ENCODE results near the gene ERBB2. TPM values are rescaled to one million over a fixed set of nuclear protein-coding genes. Genes with fewer than 3 reads are reported as not detected.

ERBB2 gene
- total and polyA plus RNA-seq, 2 of the 13 experiments (the other 11 are each of a cell fraction or from before 2014, with no cell fraction given) = 57.7 to 64.1 TPM

GRCh38 chr17:39754161-39754957 lies 54.5 kb downstream of the ERBB2 start (continued):
- peak; percentile 28 for TF ChIP-seq ASH2L (IDR thresholded peaks at IDR 0.05; ENCODE audit: insufficient read length, low read depth, low read length)
- TF ChIP-seq NFE2L2 (IDR thresholded peaks at IDR 0.05; ENCODE audit: low read length) = no peak
- peak; percentile 86; the same call in 1 of the 2 replicates for TF ChIP-seq ZSCAN21 (CRISPR knock-in tag; IDR thresholded peaks at IDR 0.05; ENCODE audit: borderline replicate concordance)
- TF ChIP-seq MED1 (CRISPR knock-in tag; IDR thresholded peaks at IDR 0.05) = peak; percentile 87
- TF ChIP-seq RNF2 (conservative IDR thresholded peaks at IDR 0.05; ENCODE audit: low read depth) = peak; percentile 27; the same call in 1 of the 2 replicates
- TF ChIP-seq ZNF350 (CRISPR knock-in tag; IDR thresholded peaks at IDR 0.05; ENCODE audit: borderline replicate concordance, low read depth) = no peak; the same call in 1 of the 2 replicates
- no peak for TF ChIP-seq REST (IDR thresholded peaks at IDR 0.05; ENCODE audit: borderline replicate concordance in 1 of 2, low read depth in 1 of 2, low read length in 2 of 2)
- TF ChIP-seq, protein P1, sequence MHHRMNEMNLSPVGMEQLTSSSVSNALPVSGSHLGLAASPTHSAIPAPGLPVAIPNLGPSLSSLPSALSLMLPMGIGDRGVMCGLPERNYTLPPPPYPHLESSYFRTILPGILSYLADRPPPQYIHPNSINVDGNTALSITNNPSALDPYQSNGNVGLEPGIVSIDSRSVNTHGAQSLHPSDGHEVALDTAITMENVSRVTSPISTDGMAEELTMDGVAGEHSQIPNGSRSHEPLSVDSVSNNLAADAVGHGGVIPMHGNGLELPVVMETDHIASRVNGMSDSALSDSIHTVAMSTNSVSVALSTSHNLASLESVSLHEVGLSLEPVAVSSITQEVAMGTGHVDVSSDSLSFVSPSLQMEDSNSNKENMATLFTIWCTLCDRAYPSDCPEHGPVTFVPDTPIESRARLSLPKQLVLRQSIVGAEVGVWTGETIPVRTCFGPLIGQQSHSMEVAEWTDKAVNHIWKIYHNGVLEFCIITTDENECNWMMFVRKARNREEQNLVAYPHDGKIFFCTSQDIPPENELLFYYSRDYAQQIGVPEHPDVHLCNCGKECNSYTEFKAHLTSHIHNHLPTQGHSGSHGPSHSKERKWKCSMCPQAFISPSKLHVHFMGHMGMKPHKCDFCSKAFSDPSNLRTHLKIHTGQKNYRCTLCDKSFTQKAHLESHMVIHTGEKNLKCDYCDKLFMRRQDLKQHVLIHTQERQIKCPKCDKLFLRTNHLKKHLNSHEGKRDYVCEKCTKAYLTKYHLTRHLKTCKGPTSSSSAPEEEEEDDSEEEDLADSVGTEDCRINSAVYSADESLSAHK (CRISPR knock-in tag; IDR thresholded peaks at IDR 0.05; ENCODE audit: borderline replicate concordance) = peak; percentile 67; the same call in 1 of the 2 replicates
- peak; percentile 61 for TF ChIP-seq BCL6 (CRISPR knock-in tag; IDR thresholded peaks at IDR 0.05)
- TF ChIP-seq, protein P2, sequence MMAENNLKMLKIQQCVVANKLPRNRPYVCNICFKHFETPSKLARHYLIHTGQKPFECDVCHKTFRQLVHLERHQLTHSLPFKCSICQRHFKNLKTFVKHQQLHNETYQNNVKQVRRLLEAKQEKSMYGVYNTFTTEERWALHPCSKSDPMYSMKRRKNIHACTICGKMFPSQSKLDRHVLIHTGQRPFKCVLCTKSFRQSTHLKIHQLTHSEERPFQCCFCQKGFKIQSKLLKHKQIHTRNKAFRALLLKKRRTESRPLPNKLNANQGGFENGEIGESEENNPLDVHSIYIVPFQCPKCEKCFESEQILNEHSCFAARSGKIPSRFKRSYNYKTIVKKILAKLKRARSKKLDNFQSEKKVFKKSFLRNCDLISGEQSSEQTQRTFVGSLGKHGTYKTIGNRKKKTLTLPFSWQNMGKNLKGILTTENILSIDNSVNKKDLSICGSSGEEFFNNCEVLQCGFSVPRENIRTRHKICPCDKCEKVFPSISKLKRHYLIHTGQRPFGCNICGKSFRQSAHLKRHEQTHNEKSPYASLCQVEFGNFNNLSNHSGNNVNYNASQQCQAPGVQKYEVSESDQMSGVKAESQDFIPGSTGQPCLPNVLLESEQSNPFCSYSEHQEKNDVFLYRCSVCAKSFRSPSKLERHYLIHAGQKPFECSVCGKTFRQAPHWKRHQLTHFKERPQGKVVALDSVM (CRISPR knock-in tag; IDR thresholded peaks at IDR 0.05) = peak; percentile 51
- peak; percentile 93; the same call in 1 of the 2 replicates for TF ChIP-seq ZNF850 (CRISPR knock-in tag; conservative IDR thresholded peaks at IDR 0.05)
- peak; percentile 92; the same call in 1 of the 2 replicates for TF ChIP-seq ZNF180 (CRISPR knock-in tag; IDR thresholded peaks at IDR 0.05; ENCODE audit: borderline replicate concordance, low read depth)
- no peak for TF ChIP-seq FOXK2 (IDR thresholded peaks at IDR 0.05)
- peak; percentile 93 for TF ChIP-seq ZBTB3 (CRISPR knock-in tag; IDR thresholded peaks at IDR 0.05; ENCODE audit: borderline replicate concordance, low read depth)
- peak; percentile 91 for TF ChIP-seq HNF1B (CRISPR knock-in tag; IDR thresholded peaks at IDR 0.05)
